Activated effector memory CD4-positive, alpha-beta T cell treated with Interleukin-2 at 50 U/mL for 16 hours (primary cell): ENCODE measurements around the gene CYP3A7.
"Not testable (repeated sequence)": the region's sequence is repeated elsewhere in the genome, so short reads cannot be mapped to it uniquely, and the experiment has no call there.

ENCODE experiments used
- DNase-seq: peaks from one replicate; pipeline ENCODE4 v3.0.0-alpha.2; 2020

Gene CYP3A7

GRCh38 chr7:99734987-99735386 lies at the start of gene CYP3A7:
CYP3A7 (minus strand) TSS chr7:99735196; CDS start chr7:99735093, 103 bp downstream.
- no peak for DNase-seq

DNA sequence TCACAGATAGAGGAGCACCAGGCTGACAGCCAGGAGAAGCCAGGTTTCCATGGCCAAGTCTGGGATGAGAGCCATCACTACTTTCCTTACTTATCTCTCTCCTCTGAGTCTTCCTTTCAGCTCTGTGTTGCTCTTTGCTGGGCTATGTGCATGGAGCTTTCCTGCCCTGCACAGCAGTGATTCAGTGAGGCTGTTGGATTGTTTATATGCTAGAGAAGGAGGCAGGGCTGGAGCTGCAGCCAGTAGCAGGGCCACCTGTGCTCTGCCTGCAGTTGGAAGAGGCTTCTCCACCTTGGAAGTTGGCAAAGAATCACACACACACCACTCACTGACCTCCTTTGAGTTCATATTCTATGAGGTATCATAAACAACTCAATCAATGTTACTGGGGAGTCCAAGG lies 49.0 kb upstream of the CYP3A7 start, which contains the start of gene CYP3A4:
Gene CYP3A4 (minus strand): TSS at position 178 of the 400 bp plus-strand sequence. CDS start 103 bp downstream, at position 75.
- DNase-seq: no peak

DNA sequence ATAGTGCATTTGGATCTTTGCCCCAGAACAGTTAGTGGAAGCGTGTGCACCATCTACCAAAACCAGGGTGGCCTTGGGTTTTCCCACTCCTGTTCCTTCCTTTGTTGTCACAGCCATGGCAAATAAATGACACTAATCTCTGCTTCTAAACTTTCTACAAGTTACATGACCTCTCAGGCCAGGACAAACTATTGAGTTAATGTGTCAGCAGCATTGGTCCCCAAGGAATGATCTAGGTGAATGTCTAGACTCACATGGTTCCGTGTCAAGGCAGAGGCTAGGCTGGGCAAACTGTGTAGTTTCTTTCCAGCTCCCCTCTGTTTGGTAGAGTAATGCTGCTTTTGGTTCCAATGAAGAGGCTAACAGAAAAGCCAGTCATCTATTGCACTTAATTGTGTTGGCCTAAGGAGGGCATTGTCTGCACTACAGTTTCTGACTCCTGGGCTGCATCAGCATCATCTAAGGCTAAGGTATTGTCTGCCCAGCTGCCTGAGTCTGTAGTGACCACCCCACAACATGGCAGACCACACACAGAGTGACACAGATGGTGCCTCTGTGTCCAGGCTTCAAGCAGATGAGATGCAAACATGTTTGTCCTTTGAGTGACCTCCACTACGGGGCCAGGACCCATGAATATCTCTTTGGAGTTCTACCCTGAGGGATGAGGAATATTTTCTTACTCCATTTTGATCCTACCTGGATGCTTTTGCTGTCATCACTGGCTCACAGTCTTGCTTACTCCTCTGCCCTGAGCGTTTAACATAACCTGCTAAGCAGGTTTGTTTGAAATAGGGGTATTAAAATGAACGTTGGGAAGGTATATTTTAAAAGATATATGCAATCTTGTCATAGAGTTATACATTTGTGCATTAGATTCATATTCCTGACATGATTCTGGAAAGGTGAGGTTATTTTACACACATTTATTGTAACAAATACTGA lies 47.3 kb upstream of the CYP3A7 start:
- DNase-seq: no peak

DNA sequence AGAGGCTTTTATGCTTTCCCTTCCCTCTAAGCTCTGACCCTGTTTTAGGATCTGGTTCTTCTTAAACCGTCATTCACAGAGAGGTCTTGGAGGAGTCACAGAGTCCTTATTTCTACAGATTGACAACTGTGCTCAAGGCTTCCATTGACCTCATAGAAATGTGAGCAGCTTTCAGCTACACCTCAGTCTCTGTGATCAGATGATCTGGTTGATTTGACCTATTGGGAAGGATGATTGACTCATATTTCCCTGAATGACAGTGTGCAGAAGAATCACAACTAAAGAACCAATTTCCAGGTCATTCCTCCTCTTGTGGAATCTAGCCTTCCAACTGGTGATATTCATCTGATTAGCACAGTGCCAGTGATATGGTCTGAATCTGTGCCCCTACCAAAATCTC lies 45.6 kb upstream of the CYP3A7 start:
- no peak for DNase-seq

DNA sequence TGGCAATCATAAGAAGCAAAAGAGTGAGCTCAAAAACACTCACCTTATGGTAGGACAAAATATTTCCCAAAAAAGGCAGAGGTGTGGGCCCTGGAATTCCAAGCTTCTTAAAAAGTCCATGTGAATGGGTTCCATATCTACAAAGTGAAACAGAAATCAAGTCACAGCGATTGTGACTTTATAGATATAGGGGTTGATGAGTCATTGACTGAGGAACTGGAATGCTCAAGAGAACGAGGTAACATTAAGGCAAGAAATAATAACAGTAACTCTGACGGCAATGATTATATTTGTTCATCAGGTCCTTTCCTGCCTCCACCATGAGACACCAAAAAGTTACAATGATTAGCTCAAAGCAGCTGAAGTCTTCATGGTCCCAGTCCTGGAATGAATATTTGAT lies 45.0 kb upstream of the CYP3A7 start:
- DNase-seq: no peak

GRCh38 chr7:99778880-99779279 lies 43.9 kb upstream of the CYP3A7 start:
- DNase-seq: no peak

DNA sequence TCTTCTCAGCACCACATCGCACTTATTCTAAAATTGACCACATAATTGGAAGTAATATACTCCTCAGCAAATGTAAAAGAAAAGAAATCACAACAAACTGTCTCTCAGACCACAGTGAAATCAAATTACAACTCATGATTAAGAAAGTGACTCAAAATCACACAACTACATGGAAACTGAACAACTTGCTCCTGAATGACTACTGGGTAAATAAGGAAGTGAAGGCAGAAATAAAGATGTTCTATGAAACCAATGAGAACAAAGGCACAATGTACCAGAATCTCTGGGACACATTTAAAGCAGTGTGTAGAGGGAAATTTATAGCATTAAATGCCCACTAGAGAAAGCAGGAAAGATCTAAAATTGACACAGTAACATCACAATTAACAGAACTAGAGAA lies 38.4 kb upstream of the CYP3A7 start:
- DNase-seq: not testable (repeated sequence)

DNA sequence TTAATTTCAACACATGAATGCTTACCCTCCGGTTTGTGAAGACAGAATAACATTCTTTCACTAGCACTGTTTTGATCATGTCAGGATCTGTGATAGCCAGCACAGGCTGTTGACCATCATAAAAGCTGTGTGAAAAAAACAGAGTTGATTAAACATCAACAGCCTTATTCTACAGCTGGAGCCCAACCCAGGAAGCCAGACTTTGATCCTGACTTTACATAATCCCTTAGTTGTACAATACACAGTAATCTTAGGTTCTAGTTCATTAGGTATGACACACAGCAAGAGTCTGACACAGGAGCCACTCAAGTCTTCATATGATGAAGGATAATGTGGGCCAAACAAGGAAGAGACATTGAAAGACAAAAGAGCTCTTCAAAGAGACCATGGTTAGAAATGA lies 37.6 kb upstream of the CYP3A7 start:
- no peak for DNase-seq

DNA sequence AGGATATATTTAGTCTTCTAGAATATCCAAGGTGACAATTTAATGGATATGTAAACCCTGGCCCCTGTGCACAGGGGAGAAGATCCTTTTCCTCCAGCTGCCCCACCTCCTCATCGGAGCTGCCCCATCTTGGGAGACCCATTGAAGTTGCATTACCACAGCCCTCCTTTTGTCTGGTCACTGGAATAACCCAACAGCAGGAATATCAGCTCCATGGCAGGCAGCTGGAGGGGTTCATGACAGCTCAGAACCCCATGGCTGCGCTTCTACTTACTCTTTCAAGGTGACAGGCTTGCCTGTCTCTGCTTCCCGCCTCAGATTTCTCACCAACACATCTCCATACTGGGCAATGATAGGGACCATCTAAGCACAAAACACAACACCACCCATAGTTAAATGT lies 34.5 kb upstream of the CYP3A7 start:
- not testable (repeated sequence) for DNase-seq

DNA sequence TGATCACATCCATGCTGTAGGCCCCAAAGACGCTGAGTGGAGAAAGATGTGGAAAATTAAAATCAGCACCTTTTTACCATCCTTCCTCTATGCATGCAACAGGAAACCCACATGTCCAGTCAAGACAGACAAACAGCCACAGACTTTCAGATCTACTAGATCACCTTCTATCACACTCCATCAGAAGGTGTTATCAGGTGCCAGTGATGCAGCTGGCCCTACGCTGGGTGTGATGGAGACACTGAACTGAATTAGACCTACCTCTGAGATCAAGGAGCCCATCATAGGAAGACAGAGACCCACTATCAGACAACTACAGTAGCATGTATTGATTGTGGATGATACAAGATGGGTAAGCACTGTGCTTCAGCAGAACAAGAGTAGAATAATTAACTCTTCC lies 33.5 kb upstream of the CYP3A7 start:
- no peak for DNase-seq

GRCh38 chr7:99767662-99768061 lies 32.7 kb upstream of the CYP3A7 start:
- no peak for DNase-seq

DNA sequence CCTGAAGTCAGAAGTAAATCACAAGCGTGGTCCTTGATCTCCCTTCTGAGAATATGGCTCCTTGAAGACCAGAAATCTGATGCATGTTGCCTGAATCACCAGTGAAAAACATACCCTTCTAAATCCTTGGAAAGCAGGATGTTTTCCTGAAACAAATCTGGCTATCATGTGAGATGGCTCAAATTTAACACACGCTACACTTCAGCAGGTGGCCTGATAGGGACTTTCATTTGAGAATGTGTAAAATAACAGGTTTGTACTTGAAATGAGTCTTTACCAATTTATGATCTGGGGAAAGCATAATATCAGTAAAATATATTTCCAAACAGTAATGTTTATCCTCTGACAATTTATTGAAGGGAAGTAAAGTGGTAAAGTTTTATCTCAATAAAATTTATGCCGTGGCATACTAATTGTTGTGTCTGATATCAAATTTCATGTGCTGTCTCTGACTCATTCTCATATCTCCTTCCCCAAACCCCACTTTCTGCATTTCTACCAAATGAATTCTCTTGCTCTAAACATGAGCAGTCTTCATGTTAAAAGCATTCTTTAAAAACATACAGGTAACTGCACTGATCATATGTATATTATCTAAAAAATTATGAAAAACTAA lies 31.6 kb upstream of the CYP3A7 start:
- DNase-seq: no peak

GRCh38 chr7:99764478-99764877 lies 29.5 kb upstream of the CYP3A7 start:
- no peak for DNase-seq

DNA sequence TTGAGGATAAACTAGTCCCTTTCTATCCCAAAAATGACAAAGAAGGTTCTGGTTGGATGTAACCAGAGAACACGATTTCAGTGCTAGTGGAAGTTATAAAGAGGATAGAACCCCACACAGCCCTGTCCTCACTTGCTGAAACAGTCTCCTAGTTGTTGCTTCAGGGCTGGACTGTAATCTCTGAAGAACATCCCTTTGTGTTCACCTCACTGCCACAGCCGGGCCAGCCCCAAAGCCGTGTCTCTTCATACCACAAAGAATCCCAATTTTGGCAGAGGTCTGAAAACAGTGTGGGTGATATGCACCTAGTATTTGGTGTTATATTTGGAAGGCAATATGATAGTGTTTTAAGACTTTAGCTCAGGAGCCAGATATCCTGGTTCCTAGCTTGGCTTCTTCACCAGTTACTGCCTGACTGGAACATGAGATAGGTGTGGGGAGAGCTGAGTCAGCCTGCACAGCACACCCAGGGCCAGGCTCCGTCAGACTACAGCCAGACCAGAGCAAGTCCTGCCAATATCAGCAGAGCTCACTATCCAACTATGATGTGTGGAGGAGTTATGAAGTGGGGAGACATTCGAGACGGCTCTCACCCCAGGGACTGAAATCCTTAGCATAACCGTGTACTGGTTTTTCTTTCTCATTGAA lies 27.8 kb upstream of the CYP3A7 start:
- DNase-seq: no peak

DNA sequence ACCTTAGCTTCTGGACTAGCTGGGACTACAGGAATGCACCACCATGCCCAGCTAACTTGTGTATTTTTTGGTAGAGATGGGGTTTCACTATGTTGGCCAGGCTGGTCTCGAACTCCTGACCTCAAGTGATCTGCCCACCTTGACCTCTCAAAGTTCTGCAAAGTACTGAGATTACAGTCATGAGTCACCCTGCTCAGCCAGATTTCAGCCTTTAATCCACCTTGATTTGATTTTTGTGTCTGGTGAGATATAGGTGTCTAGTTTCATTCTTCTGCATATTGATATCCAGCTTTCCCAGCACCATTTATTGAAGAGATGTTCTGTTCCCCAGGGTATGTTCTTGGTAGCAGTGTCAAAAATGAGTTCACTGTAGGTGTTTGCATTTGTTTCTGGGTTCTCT lies 20.1 kb upstream of the CYP3A7 start:
- no peak for DNase-seq

- DNase-seq: no peak
Measured at GRCh38 chr7:99752356-99752755, 17.4 kb upstream of the CYP3A7 start.

- not testable (repeated sequence) for DNase-seq
Measured at GRCh38 chr7:99751322-99752052, 16.5 kb upstream of the CYP3A7 start.

DNA sequence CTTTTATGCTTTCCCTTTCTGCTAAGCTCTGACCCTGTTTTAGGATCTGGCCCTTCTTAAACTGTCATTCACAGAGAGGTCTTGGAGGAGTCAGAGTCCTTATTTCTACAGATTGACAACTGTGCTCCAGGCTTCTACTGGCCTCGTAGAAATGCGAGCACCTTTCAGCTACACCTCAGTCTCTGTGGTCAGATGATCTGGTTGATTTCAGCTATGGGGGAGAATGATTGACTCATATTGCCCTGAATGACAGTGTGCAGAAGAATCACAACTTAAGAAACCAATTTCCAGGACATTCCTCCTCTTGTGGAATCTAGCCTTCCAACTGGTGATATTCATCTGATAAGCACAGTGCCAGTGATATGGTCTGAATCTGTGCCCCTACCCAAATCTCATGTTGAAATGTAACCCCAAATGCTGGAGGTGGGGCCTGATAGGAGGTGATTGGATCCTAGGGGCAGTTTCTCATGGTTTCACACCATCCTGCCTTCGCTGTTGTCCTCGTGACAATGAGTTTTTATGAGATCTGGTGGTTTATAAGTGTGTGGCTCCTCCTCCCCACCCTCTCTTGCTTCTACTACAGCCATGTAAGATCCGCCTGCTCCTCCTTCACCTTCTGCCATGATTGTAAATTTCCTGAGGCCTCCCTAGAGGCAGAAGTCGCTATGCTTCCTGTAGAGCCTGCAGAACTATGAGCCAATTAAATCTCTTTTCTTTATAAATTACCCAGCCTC lies 14.0 kb upstream of the CYP3A7 start:
- no peak for DNase-seq

- DNase-seq: not testable (repeated sequence)
Measured at GRCh38 chr7:99746915-99747314, 11.9 kb upstream of the CYP3A7 start.

GRCh38 chr7:99745395-99745794 lies 10.4 kb upstream of the CYP3A7 start:
- not testable (repeated sequence) for DNase-seq

DNA sequence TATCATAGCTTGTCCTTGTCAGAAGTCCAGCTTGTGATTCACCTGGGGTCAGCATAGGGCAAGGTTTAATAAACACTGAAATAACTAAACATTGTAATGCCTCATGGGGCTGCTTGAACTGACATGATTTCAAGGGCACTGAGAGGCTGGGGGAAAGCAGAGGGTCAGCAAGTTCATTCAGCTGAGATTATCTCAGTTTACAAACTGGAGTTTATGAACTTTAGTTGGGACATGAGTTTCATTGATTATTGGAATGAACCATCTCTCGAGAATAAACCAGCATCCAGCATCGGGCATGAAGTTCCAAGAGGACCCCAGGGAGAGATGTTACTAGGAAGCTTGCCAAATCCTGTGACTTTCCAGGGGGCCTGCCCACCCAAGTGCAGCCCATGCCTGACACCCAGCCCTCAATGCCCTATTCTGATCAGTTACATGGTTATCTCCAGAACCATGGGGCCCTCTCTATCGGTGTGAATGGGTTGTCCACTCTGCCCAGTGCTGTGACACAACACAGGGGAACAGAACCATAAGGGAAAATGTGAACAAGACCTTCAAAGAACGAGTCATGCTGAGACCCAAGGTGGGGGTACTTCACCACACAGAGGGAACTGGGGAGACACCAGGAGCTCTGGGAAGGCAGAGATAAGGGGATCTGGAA lies 7.9 kb upstream of the CYP3A7 start:
- no peak for DNase-seq

GRCh38 chr7:99741441-99741795 lies 6.4 kb upstream of the CYP3A7 start:
- DNase-seq: no peak
